Measurements from ENCODE around the gene TGFB1. TPM values are rescaled to one million over a fixed set of nuclear protein-coding genes. Genes with fewer than 3 reads are reported as not detected.
"Not testable (repeated sequence)": the region's sequence is repeated elsewhere in the genome, so short reads cannot be mapped to it uniquely, and the experiment has no call there.

Gene TGFB1
- total RNA-seq, 3 donors from 2014 or later: 134 to 168 (median 142) TPM

- Mint-ChIP-seq H3K4me1 (ENCODE audit: low read depth) (peaks cover 88% of the 10 kb centered on the region), H3K27me3 (ENCODE audit: low read depth) (no peaks in the 10 kb centered on the region), H3K4me3 (no peak overlapping the region), H3K36me3 (ENCODE audit: insufficient read depth) (peaks cover 64% of the 10 kb centered on the region), H3K9me3 (no peaks in the 10 kb centered on the region)
- DNase-seq (no peak), ATAC-seq (no peak)
Observed at GRCh38 chr19:41299046-41299754, 54.5 kb downstream of the TGFB1 start.

- Mint-ChIP-seq H3K4me1 (ENCODE audit: low read depth) (peaks cover 81% of the 10 kb centered on the region), H3K4me3 (no peak overlapping the region), H3K36me3 (ENCODE audit: insufficient read depth) (peaks cover 67% of the 10 kb centered on the region), H3K27me3 (ENCODE audit: low read depth) (no peaks in the 10 kb centered on the region), H3K9me3 (no peaks in the 10 kb centered on the region)
- ATAC-seq (no peak), DNase-seq (no peak)
Observed at GRCh38 chr19:41298348-41298964, 55.3 kb downstream of the TGFB1 start.

- ATAC-seq (peak in 1 of 2 donors; percentile 15), DNase-seq (no peak)
- Mint-ChIP-seq H3K4me3 (peak overlapping the region; percentile 17), H3K27me3 (ENCODE audit: low read depth) (no peaks in the 10 kb centered on the region), H3K9me3 (no peaks in the 10 kb centered on the region), H3K36me3 (ENCODE audit: insufficient read depth) (peaks cover 67% of the 10 kb centered on the region), H3K4me1 (ENCODE audit: low read depth) (peaks cover 74% of the 10 kb centered on the region)
Observed at GRCh38 chr19:41297628-41298347, 55.9 kb downstream of the TGFB1 start.

DNA sequence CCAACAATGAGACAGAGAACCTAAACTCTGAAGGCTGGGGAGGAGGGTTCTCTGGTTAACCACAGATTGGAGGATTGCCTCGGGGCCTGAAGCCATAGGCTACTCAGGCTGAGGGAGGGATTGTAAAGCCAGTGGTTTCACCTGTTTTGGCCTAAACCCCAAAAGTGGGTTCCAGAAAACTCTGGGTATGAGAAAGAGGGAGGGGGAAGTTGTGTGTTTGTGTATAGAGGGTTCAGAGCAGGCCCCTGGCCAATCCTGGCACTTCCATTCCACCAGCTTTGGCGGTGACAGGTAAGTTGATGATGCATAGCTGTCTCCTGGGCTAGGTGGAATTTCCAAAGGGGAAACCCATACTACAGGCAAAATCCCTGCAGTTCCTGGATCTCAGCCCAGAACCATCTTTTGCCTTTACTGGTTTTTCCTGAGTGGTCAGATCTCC is 57.3 kb downstream of the TGFB1 start:
- Mint-ChIP-seq H3K36me3 (ENCODE audit: insufficient read depth) (peaks cover 69% of the 10 kb centered on the region), H3K9me3 (no peaks in the 10 kb centered on the region), H3K27me3 (ENCODE audit: low read depth) (no peaks in the 10 kb centered on the region), H3K4me3 (no peak overlapping the region), H3K4me1 (ENCODE audit: low read depth) (peaks cover 62% of the 10 kb centered on the region)
- peak in 1 of 2 donors; percentile 32 for ATAC-seq
- no peak for DNase-seq

DNA sequence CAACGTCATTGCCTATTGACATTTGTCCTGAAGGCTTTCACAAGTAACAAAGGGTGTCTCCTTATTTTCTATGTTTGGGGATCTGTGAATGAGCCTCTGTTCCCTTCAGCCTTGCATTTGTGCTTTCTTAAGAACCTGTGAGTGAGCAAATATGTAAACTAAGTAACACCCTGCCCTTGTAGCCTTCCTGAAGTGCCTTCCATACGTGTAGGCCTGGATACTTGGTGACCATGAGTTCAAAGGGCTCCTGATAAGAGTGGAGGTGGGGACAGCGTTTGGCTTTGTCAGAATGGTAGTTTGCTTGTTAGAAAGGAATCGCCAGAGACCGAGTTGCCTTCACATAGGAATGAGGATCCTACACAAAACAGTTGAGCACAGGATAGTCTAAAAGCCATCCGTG is 58.2 kb downstream of the TGFB1 start:
- no peak for DNase-seq
- no peaks in the 10 kb centered on the region for H3K27me3 Mint-ChIP-seq (ENCODE audit: low read depth)
- peaks cover 52% of the 10 kb centered on the region for H3K4me1 Mint-ChIP-seq (ENCODE audit: low read depth)
- no peaks in the 10 kb centered on the region for H3K9me3 Mint-ChIP-seq
- peaks cover 71% of the 10 kb centered on the region for H3K36me3 Mint-ChIP-seq (ENCODE audit: insufficient read depth)
- H3K4me3 Mint-ChIP-seq: no peak overlapping the region
- ATAC-seq: no peak

DNA sequence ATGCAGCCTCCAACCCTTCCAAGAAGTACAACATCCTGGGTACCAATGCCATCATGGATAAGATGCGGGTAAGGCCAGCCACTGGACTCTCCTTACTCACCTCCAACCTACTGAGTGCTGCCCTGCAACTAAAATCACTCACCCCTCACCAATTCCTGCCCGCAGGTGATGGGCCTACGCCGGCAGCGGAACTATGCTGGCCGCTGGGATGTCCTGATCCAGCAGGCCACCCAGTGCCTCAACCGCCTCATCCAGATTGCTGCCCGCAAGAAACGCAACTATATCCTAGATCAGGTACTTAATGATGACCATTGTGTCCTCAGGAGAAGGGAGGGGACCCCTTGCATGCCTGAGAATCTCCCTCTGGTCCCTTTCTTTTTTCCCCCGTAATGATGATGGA is 59.3 kb downstream of the TGFB1 start:
- DNase-seq: no peak
- no peaks in the 10 kb centered on the region for H3K9me3 Mint-ChIP-seq
- ATAC-seq: no peak
- peaks cover 41% of the 10 kb centered on the region for H3K4me1 Mint-ChIP-seq (ENCODE audit: low read depth)
- H3K36me3 Mint-ChIP-seq (ENCODE audit: insufficient read depth): peaks cover 63% of the 10 kb centered on the region
- H3K27me3 Mint-ChIP-seq (ENCODE audit: low read depth): no peaks in the 10 kb centered on the region
- no peak overlapping the region for H3K4me3 Mint-ChIP-seq

- DNase-seq; H3K4me3 Mint-ChIP-seq; ATAC-seq; H3K4me1 Mint-ChIP-seq (ENCODE audit: low read depth); H3K27me3 Mint-ChIP-seq (ENCODE audit: low read depth); H3K9me3 Mint-ChIP-seq: not testable (repeated sequence)
- H3K36me3 Mint-ChIP-seq (ENCODE audit: insufficient read depth): peaks cover 38% of the 10 kb centered on the region
Observed at GRCh38 chr19:41289814-41290213, 63.9 kb downstream of the TGFB1 start.

DNA sequence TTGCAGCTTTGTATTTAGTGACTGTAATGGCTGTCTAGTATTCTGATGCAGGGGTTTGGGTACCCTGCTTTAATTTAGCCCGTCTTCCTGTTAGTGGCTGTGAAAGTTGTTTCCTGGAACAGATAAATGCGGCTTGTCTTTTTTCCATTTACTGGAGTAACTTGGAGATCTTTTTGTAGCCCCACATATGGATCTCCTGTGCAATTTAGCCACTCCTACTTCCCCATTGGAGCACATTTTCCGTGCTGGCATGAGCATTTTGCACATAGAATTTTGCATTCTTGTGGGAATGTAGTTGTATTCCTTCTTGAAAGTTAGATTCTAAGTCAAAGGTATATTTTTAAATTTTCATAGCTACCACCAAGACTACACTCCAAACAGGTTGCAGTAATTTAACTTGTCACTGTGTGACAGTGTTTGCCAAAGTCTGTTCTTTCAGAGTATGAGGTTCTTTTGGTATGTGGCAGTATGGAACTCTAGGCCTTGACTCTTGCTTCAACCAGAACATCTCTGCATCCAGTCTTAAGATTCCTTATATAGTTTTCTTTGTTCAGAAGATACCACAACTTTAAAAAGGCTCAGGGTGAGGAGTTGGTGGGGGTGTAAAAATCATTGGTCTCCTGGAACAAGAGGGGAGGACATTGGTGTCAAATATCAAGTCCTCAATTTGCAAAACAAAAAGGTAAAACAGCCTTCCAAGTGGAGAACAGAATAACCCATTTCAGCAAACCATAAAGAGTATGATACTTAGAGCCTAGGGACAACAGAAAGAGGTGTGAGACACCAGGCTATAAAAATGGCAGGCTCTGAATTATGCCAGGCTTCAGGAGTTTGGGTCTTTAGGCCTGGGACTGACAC is 64.8 kb downstream of the TGFB1 start:
- DNase-seq (no peak), ATAC-seq (no peak)
- no peak overlapping the region for H3K4me3 Mint-ChIP-seq
- H3K9me3 Mint-ChIP-seq: no peaks in the 10 kb centered on the region
- peaks cover 4% of the 10 kb centered on the region for H3K4me1 Mint-ChIP-seq (ENCODE audit: low read depth)
- H3K36me3 Mint-ChIP-seq (ENCODE audit: insufficient read depth): peaks cover 33% of the 10 kb centered on the region
- H3K27me3 Mint-ChIP-seq (ENCODE audit: low read depth): no peaks in the 10 kb centered on the region

Other genes starting within 250 kb of the TGFB1 start
- gene CYP2F1, start 239.5 kb downstream of the TGFB1 start, total RNA-seq: not detected
- gene CYP2S1, start 160.7 kb downstream of the TGFB1 start, total RNA-seq: under 1 TPM; 0.24 to 0.30 (median 0.27) TPM
- gene AXL, start 134.7 kb downstream of the TGFB1 start, total RNA-seq: under 1 TPM; 0.08 to 0.40 (median 0.30) TPM
- 100 to 1,000 TPM; 224 to 248 (median 238) TPM for gene HNRNPUL1, start 89.5 kb downstream of the TGFB1 start, total RNA-seq
- gene CCDC97, start 43.8 kb downstream of the TGFB1 start, total RNA-seq: 10 to 100 TPM; 33.8 to 40.5 (median 35.1) TPM
- gene B9D2, start 10.2 kb upstream of the TGFB1 start, total RNA-seq: 1 to 10 TPM; 5.4 to 5.7 (median 5.7) TPM
- 1 to 10 TPM; 1.2 to 2.4 (median 1.5) TPM for gene TMEM91, start 22.6 kb upstream of the TGFB1 start, total RNA-seq
- gene EXOSC5, start 43.4 kb upstream of the TGFB1 start, total RNA-seq: 10 to 100 TPM; 86.3 to 95.5 (median 94.5) TPM
- gene BCKDHA, start 43.9 kb upstream of the TGFB1 start, total RNA-seq: 10 to 100 TPM; 23.7 to 29.1 (median 26.7) TPM
- gene B3GNT8, start 73.5 kb upstream of the TGFB1 start, total RNA-seq: under 1 TPM; 0.15 to 0.35 (median 0.24) TPM
- gene DMAC2, start 86.0 kb upstream of the TGFB1 start, total RNA-seq: 10 to 100 TPM; 70.9 to 79.8 (median 72.2) TPM
- not detected for gene ERICH4, start 89.2 kb upstream of the TGFB1 start, total RNA-seq
- gene CEACAM21, start 222.2 kb upstream of the TGFB1 start, total RNA-seq: 10 to 100 TPM in 2 of 3 donors, 1 to 10 TPM in 1; 6.1 to 12.9 (median 11.0) TPM